HG03045 (cell line): ENCODE results near the gene SPATA31C2.
"Not testable (repeated sequence)": the region's sequence is repeated elsewhere in the genome, so short reads cannot be mapped to it uniquely, and the experiment has no call there.

Experiments used
- ATAC-seq: cut with Tn5 transposase; IDR thresholded peaks from one replicate; pipeline ENCODE4 v1.9.1; 2021; ENCODE audit warnings: mild to moderate bottlenecking, moderate library complexity; ENCODE audit not compliant: unreplicated experiment

The SPATA31C2 gene

DNA sequence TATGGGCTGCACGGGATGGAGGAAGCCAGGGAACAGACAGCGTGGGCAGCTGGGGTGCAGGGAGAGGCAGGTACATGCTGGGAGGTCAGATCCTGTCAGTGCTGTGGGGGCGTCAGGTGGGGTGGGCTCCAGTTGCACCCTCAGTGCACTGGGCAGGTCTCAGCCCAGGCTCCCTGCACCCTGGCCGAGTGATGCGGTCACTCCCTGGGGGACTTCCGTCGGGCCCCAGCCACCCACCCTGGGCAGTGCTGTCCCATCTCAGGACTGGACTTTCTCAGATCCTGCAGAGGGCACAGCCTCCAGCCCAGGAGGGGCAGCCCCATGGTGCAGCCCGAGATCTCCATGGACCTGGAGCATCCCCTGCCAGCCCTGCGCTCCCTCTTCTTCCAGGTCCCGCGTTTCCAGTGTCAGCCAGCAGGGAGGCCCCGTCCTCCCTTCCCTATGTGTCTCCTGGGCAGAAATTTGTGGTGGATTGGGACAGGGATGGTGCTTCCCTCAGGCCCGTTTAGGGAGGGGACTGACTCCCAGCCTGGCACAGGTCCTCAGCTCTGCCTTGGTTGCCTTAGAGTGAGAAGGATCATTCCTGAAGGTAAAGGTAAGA lies 10.5 kb downstream of the SPATA31C2 start:
- not testable (repeated sequence) for ATAC-seq

DNA sequence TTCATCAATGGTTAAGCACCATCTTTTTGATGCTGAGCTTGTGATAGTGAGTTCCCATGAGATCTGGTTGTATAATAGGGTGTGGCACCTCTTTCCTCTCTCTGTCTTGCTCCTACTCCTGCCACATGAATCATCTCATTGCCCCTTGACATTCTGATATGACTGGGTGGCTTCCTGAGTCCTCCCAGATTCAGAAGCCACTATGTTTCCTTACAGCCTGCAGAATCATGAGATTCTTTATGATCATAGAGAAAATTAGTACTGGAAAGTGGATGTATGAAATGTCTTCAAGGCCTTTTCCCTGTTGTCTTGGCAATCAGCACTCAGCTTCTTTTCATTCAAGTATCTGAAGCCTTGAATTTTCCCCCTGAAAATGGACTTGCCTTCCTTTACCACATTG lies 14.9 kb downstream of the SPATA31C2 start:
- not testable (repeated sequence) for ATAC-seq

DNA sequence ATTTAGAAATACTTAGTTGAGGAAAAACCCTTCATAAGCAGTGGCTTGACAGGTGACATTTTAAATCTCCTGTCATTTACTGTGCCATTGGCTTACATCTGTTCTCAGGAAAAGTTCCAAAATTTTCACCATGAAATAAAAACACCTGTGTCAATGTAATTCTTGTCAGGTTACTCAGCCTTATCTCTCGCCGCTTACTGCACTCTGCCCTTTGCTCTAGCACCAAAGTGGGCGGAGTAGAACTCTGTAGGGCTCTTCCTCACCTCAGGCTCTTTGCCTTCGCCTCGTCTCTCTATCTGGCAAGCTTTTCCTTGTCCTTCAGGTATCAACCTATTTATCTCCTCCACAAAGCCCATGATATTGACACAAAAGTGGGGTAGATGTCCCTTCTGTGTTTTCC lies 20.2 kb downstream of the SPATA31C2 start:
- not testable (repeated sequence) for ATAC-seq

DNA sequence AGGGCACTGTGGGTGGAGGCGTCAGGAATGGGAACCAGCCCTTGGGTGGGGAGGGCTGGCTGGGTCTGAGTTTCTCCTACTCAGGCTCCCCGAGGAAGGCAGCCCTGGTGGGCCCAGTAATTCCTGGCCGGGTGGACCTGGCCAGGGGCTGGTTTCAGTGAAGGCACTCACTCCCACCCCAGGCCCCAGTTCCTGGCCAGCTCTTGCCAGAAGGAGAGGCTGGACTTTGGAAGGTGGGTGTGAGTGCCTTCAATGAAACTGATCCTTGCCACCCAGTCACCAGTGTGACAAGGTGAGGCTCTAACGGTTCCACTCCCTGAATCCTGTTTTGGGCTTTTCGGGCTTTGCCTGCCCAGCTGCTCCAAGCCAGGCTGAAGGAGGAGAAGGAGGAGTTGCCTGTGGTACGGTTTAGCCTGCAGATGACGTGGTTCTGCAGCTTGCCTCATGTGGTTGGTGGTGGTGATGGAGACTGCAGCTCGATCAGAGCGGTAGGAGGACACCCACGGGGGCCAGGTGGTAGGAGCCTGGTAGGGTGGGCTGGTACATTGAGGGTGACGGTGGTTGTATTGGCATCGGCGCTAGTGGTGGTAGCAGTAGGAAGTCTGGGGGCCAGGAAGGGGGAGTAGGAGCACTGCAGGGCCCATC lies 23.2 kb downstream of the SPATA31C2 start:
- not testable (repeated sequence) for ATAC-seq

DNA sequence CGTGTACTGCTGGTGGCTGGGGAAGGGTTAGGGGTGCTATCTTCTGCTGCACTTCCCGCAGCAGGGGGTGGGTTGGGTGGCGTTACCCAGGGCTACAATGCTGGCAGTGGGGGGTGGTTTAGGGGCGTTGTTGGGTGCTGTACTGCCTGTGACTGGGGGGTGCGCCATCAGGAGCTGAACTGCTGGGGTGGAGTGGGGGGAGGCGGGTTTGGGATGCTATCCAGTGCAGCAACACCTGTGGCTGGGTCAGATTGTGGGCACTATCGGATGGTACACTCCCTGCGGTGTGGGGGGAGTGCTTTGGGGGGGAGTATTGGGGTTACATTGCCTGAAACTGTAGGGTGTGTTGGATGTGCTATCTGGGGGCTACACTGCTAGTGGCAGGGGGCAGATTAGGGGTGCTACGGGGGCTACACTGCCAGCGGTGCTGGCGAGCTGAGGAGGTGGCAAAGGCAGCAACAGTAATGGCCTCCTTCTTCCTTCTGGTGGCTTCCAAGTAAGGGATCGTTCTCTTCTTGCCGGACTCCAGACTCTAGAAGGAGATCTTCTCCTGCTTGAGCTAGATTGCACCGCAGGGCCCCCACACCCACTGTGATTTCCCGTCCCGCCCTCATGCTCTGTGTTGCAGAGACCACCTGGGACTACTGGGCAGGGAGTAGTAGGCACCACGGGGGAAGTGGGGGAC lies 23.9 kb downstream of the SPATA31C2 start:
- not testable (repeated sequence) for ATAC-seq

DNA sequence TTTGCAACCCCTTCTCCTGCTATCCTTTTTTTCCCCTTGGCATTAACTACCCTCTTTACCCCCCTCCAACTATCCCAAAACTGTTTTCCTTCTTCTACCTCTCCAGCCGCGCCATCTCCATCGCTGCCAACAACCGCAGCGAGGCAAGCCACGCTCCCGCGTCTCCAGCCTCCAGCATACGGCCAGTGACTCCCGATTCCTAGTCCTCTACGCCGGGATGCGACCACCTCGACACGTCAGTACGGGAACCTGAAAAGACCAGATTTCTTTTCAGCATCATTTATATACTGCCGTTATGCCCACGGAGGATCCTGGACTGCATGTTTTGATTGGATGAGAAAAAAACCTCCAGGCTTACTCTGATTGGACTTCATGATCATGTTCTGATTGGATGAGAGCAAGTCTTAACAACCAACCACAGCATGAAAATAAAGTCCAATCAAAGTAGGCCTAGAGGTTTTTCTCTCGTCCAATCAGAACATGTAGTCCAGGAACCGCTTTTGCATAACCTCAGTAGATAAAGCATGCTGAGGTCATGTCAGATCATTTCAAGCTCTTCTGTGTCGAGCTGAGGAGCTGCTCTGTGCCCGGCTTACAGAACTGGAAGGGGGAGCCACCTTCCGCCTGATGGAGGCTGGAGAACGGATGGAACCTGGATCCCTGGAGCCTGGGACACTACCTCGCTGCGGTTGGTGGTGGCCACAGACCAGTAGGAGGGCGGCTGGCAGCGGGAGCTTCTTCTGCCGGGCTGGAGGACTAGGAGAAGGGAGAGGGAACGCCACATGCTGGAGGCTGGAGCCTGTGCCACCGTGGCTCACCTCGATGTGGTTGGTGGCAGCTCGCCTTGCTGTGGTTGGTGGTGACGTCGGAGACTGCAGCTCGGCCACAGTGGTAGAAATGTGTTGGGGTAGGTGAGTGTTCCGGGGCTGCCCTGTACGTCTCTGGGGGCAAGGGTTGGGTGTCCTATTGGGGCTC lies 24.8 kb downstream of the SPATA31C2 start:
- not testable (repeated sequence) for ATAC-seq

DNA sequence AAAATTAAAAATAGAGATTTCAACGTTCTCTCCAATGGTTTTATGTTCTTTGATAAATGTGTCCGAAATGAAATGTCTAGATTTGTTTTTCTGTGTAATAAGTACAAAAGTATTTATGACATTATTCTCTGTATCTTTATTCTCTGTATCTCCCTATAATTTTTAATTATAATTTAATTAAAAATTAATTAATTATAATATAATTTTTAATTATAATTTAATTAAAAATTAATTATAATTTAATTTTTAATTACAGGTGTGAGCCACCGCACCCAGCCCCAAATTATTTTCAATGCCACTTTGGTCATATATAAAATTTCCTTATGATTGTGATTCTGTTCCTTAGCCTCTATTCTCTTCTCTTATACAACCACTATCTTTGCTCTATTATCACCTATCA lies 28.2 kb downstream of the SPATA31C2 start:
- ATAC-seq = no peak

DNA sequence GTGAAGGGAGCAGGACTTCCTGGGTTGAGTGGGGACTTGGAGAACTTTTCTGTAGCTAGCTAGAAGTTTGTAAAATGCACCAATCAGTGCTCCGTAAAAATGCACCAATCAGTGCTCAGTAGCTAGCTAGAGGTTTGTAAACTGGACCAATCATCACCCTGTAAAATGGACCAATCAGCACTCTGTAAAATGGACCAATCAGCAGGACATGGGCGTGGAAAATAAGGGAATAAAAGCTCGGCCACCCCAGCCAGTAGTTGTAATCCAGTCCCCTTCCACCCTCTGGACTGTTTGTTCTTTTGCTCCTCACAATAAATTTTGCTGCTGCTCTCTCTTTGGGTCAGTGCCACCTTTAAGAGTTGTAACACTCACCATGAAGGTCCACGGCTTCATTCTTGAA lies 29.5 kb downstream of the SPATA31C2 start:
- no peak for ATAC-seq

DNA sequence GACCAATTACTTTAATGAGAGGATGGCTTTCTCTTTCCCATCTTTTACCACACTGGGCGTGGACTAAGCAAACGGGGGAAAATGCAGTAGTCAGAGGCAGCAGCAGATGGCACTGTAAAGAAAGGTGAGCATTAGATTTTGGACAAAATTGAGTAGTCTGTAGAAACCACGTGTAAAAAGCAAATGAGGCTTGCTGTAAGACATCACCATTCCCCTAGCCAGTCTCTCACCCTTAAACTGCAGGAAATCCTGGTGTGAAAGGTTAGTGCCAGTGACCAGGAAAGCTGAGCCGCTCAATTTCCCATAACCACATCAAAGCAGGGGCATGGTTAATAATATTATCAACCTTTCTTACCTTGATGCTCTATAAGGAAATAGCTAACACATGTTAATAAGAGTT lies 31.8 kb downstream of the SPATA31C2 start:
- ATAC-seq = no peak

DNA sequence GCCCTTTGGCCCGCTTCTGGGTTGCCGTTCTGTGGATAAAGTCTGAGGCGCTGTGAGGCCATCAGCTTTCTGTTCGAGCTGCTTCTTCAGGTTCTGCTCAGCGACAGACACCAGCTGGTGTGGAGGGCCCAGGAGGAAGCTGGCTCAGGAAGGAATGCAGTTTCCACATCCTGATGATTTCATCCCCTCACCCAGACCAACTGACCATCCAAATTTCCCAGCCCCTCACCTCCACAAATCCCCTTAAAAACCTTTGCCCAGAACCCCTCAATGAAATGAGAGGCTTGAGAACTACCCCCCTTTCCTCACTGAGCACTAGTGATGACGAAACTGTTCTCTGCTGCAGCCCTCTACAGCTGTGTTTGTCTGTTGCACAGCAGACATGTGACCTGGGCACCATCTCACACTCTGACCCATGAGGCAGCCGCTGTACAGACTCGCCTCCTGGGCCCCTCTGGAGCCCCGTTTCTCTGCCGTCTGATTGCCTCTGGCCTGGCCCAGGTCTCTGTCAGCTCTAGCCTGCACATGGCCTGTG lies 45.4 kb downstream of the SPATA31C2 start:
- ATAC-seq = no peak

DNA sequence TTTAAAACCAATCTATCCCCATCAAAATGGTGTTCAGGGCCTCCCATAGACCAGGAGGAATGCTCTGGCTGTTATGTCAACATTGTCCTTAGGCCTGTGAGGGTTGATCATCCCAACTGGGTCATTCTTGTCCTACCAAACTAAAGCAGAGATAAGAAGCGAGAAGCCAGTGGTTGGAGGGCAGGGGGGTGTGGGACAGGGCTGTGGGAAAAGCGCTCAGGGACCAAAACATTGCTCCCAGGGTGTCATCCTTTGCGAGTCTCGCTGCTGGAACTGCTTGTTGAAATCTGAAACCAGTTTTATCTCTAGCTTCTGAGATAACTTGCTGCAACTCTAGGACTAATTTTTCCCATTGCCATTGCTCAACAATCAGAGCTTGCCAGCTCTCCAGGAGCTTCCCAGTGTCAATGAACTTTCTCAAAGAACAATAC lies 48.1 kb downstream of the SPATA31C2 start:
- ATAC-seq = no peak

DNA sequence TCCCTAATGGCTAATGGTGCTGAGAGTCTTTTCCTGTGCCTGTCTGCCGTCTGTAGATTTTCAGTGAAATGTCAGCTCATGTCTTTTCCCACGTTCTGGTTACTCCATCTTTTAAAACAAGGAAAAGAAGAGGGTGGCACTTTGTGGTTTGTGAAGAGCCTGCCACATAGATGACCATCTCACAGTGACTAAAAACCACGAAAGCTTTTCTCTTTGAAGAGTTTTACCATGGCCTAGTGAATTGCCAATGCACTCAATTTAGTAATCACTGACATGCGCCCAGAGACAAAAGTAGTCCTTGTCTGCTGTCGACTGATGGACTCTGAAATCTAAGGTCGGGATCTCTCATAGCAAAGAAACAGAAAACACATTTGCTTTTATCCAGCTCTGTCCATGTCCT lies 50.4 kb downstream of the SPATA31C2 start:
- no peak for ATAC-seq

DNA sequence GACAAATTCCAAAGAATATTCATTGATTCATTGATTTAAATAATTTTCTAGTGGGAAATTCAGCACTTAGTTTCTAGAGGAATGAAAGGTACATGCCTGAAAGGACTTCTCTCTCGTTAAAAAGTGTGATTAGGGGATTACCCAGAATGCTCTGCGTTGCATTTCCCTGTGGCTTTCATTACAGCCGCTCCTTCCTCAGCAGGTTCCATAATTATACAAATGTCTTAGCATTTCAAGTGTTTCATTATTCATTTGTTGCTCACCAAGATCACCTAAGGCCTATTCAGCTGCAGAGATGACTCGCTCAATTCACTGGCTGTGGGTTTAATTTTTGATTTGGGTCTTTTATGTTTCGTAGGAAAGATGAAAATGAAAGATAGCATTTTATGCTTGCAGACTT lies 52.8 kb downstream of the SPATA31C2 start:
- ATAC-seq = no peak

DNA sequence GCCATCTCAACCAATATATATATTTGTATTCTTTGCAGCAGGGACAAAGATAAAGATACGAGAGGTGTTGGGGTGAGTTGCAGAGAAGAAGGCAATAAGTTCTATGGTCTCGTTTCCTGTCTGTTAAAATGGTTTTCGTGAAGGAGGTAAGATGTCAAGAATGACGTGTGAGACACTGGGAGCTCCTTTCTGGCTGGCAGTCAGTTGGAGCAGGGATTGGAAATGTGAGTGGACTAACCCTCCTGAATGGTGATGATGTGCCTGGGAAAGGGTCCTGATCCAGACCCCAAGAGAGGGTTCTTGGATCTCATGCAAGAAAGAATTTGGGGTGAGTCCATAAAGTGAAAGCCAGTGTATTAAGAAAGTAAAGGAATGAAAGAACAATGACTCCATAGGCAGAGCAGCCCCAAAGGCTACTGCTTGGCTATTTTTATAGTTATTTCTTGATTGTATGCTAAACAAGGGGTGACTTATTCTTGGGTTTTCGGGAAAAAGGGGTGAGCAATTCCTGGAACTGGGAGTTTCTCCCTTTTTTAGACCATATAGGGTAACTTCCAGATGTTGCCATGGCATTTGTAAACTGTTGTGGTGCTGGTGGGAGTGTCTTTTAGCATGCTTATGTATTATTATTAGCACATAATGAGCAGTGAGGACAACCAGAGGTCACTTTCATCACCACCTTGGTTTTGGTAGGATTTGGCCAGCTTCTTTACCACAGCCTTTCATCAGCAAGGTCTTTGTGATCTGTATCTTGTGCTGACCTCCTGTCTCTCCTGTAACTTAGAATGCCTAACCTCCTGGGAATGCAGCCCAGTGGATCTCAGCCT lies 53.7 kb downstream of the SPATA31C2 start:
- no peak for ATAC-seq
